Right atrium auricular region (tissue), 2 donors: ENCODE data around the gene PTPN7. TPM values are rescaled to one million over a fixed set of nuclear protein-coding genes. Genes with fewer than 3 reads are reported as not detected.

ENCODE experiments used
- DNase-seq: peaks from one replicate; pipeline ENCODE4 v3.0.0-alpha.2; 2019; ENCODE audit warnings: low spot score
- H3K27ac ChIP-seq, 2 donors: fragments of 200-600 bp; sonication (generic); 1 replicate in 1 of 2; 2 replicates in 1 of 2; pipeline ENCODE4 v1.5.1; 2016 to 2019
- H3K27me3 ChIP-seq, 2 donors: fragments of 200-600 bp; sonication (generic); one replicate each; pipeline versions ENCODE4 v1.5.1 to v1.6.0; 2017 to 2019
- H3K36me3 ChIP-seq: fragments of 200-600 bp; sonication (generic); one replicate; pipeline ENCODE4 v1.5.1; 2016
- H3K4me1 ChIP-seq, 2 donors: fragments of 200-600 bp; sonication (generic); one replicate each; pipeline versions ENCODE4 v1.5.1 to v1.6.0; 2017 to 2019
- H3K4me3 ChIP-seq, 2 donors: fragments of 200-600 bp; sonication (generic); 1 replicate in 1 of 2; 2 replicates in 1 of 2; pipeline ENCODE4 v1.5.1; 2017 to 2019; ENCODE audit warnings: mild to moderate bottlenecking in 1 of 2, moderate library complexity in 1 of 2
- H3K9me3 ChIP-seq, 2 donors: fragments of 200-600 bp; sonication (generic); one replicate each; pipeline ENCODE4 v1.5.1; 2019
- CTCF ChIP-seq, 2 donors: fragments of 200-600 bp; sonication (generic); IDR thresholded peaks; one replicate each; pipeline ENCODE4 v1.5.1; 2019; ENCODE audit warnings: antibody characterized with exemption in 2 of 2
- total RNA-seq, 2 donors: library from RNA; depleted of rRNA; stranded (reverse); fragments of >200 nt; gene quantifications; one replicate each; pipeline ENCODE4 v1.1.0, GENCODE V29; 2016

Gene PTPN7
- total RNA-seq, 2 donors from 2014 or later: 0.41 to 0.63 TPM

GRCh38 chr1:202187697-202188407 lies 27.4 kb upstream of the PTPN7 start:
- no peaks in the 10 kb centered on the region for H3K9me3 ChIP-seq
- H3K27ac ChIP-seq: no peak overlapping the region
- no peaks in the 10 kb centered on the region for H3K36me3 ChIP-seq
- TF ChIP-seq CTCF (IDR thresholded peaks at IDR 0.05): no peak
- H3K27me3 ChIP-seq: no peaks in the 10 kb centered on the region
- H3K4me3 ChIP-seq: no peak overlapping the region
- H3K4me1 ChIP-seq: peaks cover 0 to 7% of the 10 kb centered on the region in 2 donors
- DNase-seq: no peak

- no peaks in the 10 kb centered on the region for H3K36me3 ChIP-seq
- H3K4me3 ChIP-seq: no peak overlapping the region
- H3K27ac ChIP-seq: no peak overlapping the region
- peaks cover 0 to 5% of the 10 kb centered on the region in 2 donors for H3K4me1 ChIP-seq
- no peak for DNase-seq
- TF ChIP-seq CTCF (IDR thresholded peaks at IDR 0.05): no peak
- no peaks in the 10 kb centered on the region for H3K27me3 ChIP-seq
- no peaks in the 10 kb centered on the region for H3K9me3 ChIP-seq
These were observed 26.8 kb upstream of the PTPN7 start for GRCh38 chr1:202187041-202187671.

DNA sequence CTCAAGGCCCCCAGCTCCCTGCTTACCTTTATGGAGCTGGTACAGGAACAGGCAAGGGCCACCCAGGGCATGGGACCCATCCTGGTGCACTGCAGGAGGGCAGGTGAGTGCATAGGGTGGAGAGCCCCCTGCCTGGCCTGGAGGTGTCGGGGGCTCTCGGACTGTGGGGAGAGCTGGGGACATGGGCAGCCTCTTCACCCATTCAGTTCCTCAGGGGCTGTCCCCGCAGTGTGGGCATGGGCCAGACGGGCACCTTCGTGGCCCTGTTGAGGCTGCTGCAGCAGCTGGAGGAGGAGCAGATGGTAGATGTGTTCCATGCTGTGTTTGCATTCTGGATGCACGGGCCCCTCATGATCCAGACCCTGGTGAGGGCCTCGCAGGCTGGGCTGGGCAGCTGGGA lies 25.9 kb upstream of the PTPN7 start:
- Histone ChIP-seq H3K9me3 (no peaks in the 10 kb centered on the region), H3K4me3 (no peak overlapping the region), H3K27me3 (no peaks in the 10 kb centered on the region)

GRCh38 chr1:202184750-202185460 lies 24.5 kb upstream of the PTPN7 start:
- no peak overlapping the region for H3K4me3 ChIP-seq
- no peaks in the 10 kb centered on the region for H3K27me3 ChIP-seq
- peaks cover 0 to 5% of the 10 kb centered on the region in 2 donors for H3K4me1 ChIP-seq
- peak; percentile 72 to 85 for TF ChIP-seq CTCF (IDR thresholded peaks at IDR 0.05)
- no peaks in the 10 kb centered on the region for H3K9me3 ChIP-seq
- DNase-seq: peak; percentile 73
- H3K36me3 ChIP-seq: no peaks in the 10 kb centered on the region
- H3K27ac ChIP-seq: no peak overlapping the region

More for the DNA sequence above, 25.9 kb upstream of the PTPN7 start:
- DNase-seq: no peak
- no peaks in the 10 kb centered on the region for H3K36me3 ChIP-seq
- no peak for TF ChIP-seq CTCF (IDR thresholded peaks at IDR 0.05)
- H3K4me1 ChIP-seq: peaks cover 0 to 5% of the 10 kb centered on the region in 2 donors
- no peak overlapping the region for H3K27ac ChIP-seq

DNA sequence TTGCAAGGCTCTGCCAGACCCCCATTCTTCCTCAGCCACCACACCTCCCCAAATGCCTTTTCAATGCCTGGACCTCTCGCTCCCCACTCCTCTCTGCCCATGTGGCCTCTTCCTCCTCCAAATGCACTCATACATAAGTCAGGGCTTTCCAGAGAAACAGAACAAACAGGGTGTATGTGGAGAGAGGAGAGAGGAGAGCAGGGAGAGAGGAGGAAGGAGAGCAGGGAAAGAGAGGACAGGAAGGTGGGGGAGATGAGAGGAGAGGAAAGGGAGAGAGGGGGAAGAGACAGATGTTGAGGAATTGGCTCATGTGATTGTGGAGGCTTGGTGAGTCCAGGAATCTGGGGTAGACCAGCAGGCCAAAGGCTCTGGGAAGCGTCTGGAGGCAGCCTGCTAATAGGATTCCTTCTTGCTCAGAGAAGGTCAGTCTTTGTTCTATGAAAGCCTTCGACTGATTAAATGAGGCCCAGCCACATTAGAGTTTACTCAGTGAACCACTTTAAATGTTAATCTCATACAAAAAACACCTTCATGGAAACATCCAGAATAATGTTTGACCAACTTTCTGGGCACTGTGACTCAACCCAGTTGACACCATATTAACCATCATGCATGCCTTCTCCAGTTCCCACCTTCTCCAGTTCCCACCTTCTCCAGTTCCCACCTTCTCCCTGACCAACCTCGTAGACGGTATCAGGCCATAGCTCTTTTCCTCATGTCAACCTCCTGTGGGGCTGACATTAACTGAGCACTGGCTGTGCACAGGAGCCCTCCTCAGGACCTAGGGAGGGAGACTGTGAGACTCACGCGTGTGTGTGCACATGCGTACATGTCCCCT lies 21.9 kb upstream of the PTPN7 start:
- no peak for DNase-seq
- no peak overlapping the region for H3K27ac ChIP-seq
- no peak overlapping the region for H3K4me3 ChIP-seq
- H3K4me1 ChIP-seq: peaks cover 0 to 5% of the 10 kb centered on the region in 2 donors
- H3K27me3 ChIP-seq: no peaks in the 10 kb centered on the region
- no peaks in the 10 kb centered on the region for H3K9me3 ChIP-seq
- H3K36me3 ChIP-seq: no peaks in the 10 kb centered on the region
- no peak for TF ChIP-seq CTCF (IDR thresholded peaks at IDR 0.05)
